Measurements from ENCODE around the gene TAPBPL.
"Not testable (repeated sequence)": the region's sequence is repeated elsewhere in the genome, so short reads cannot be mapped to it uniquely, and the experiment has no call there.

The TAPBPL gene

GRCh38 chr12:6465467-6466183, 13.8 kb downstream of the TAPBPL start:
- no peak overlapping the region for H3K9ac ChIP-seq (ENCODE audit: low read depth, low read length)
- no peak overlapping the region for H3K27ac ChIP-seq (ENCODE audit: low read length)
- no peaks in the 10 kb centered on the region; the same call in 1 of the 2 replicates for H4K20me1 ChIP-seq (ENCODE audit: insufficient read depth, low read length)
- no peak overlapping the region for H2AFZ ChIP-seq (ENCODE audit: low read depth, low read length)
- ATAC-seq (ENCODE audit: insufficient read depth, low read depth) (no peak), DNase-seq (peak; percentile 59)
- no peak for TF ChIP-seq EZH2 (IDR thresholded peaks at IDR 0.05; ENCODE audit: borderline replicate concordance, low read depth, low read length, severe bottlenecking)
- TF ChIP-seq CTCF (IDR thresholded peaks at IDR 0.05; ENCODE audit: borderline replicate concordance, extremely low read depth, low read length, poor library complexity, severe bottlenecking): peak; percentile 89
- no peaks in the 10 kb centered on the region for H3K27me3 ChIP-seq (ENCODE audit: insufficient read depth, low read length, poor library complexity)
- peaks cover 70% of the 10 kb centered on the region for H3K4me1 ChIP-seq (ENCODE audit: insufficient read depth, low read length)
- H3K9me3 ChIP-seq (ENCODE audit: insufficient read depth, low read length, severe bottlenecking): no peaks in the 10 kb centered on the region
- peaks cover 55% of the 10 kb centered on the region for H3K79me2 ChIP-seq (ENCODE audit: insufficient read depth, low read length)
- H3K4me3 ChIP-seq (ENCODE audit: low read depth in 1 of 2, low read length in 2 of 2): no peak overlapping the region
- H3K4me2 ChIP-seq (ENCODE audit: insufficient read depth, low read length): no peak overlapping the region
- H3K36me3 ChIP-seq (ENCODE audit: insufficient read depth, low read length): peaks cover 56% of the 10 kb centered on the region

GRCh38 chr12:6466184-6466573, 14.3 kb downstream of the TAPBPL start:
- Histone ChIP-seq H3K9ac (ENCODE audit: low read depth, low read length) (no peak overlapping the region), H3K36me3 (ENCODE audit: insufficient read depth, low read length) (peaks cover 51% of the 10 kb centered on the region), H3K27me3 (ENCODE audit: insufficient read depth, low read length, poor library complexity) (no peaks in the 10 kb centered on the region), H4K20me1 (ENCODE audit: insufficient read depth, low read length) (no peaks in the 10 kb centered on the region; the same call in 1 of the 2 replicates), H2AFZ (ENCODE audit: low read depth, low read length) (no peak overlapping the region), H3K27ac (ENCODE audit: low read length) (no peak overlapping the region), H3K4me3 (ENCODE audit: low read depth in 1 of 2, low read length in 2 of 2) (no peak overlapping the region), H3K79me2 (ENCODE audit: insufficient read depth, low read length) (peaks cover 55% of the 10 kb centered on the region), H3K4me2 (ENCODE audit: insufficient read depth, low read length) (no peak overlapping the region), H3K9me3 (ENCODE audit: insufficient read depth, low read length, severe bottlenecking) (no peaks in the 10 kb centered on the region), H3K4me1 (ENCODE audit: insufficient read depth, low read length) (peaks cover 67% of the 10 kb centered on the region)
- ATAC-seq (ENCODE audit: insufficient read depth, low read depth): no peak
- DNase-seq: no peak
- TF ChIP-seq CTCF (IDR thresholded peaks at IDR 0.05; ENCODE audit: borderline replicate concordance, extremely low read depth, low read length, poor library complexity, severe bottlenecking) (no peak), EZH2 (IDR thresholded peaks at IDR 0.05; ENCODE audit: borderline replicate concordance, low read depth, low read length, severe bottlenecking) (no peak)

GRCh38 chr12:6466751-6467150, 14.9 kb downstream of the TAPBPL start:
- H4K20me1 ChIP-seq (ENCODE audit: insufficient read depth, low read length); H2AFZ ChIP-seq (ENCODE audit: low read depth, low read length); H3K4me2 ChIP-seq (ENCODE audit: insufficient read depth, low read length); H3K27ac ChIP-seq (ENCODE audit: low read length); H3K27me3 ChIP-seq (ENCODE audit: insufficient read depth, low read length, poor library complexity); H3K9ac ChIP-seq (ENCODE audit: low read depth, low read length); DNase-seq; H3K4me3 ChIP-seq (ENCODE audit: low read depth in 1 of 2, low read length in 2 of 2); H3K9me3 ChIP-seq (ENCODE audit: insufficient read depth, low read length, severe bottlenecking); ATAC-seq (ENCODE audit: insufficient read depth, low read depth): not testable (repeated sequence)
- H3K4me1 ChIP-seq (ENCODE audit: insufficient read depth, low read length): peaks cover 67% of the 10 kb centered on the region
- peaks cover 55% of the 10 kb centered on the region for H3K79me2 ChIP-seq (ENCODE audit: insufficient read depth, low read length)
- H3K36me3 ChIP-seq (ENCODE audit: insufficient read depth, low read length): peaks cover 46% of the 10 kb centered on the region

- not testable (repeated sequence) for H4K20me1 ChIP-seq (ENCODE audit: insufficient read depth, low read length); H3K4me2 ChIP-seq (ENCODE audit: insufficient read depth, low read length)
Measured at GRCh38 chr12:6467571-6468282, 15.9 kb downstream of the TAPBPL start.

More at GRCh38 chr12:6467571-6468282, 15.9 kb downstream of the TAPBPL start:
- not testable (repeated sequence) for H3K9ac ChIP-seq (ENCODE audit: low read depth, low read length); ATAC-seq (ENCODE audit: insufficient read depth, low read depth); H3K9me3 ChIP-seq (ENCODE audit: insufficient read depth, low read length, severe bottlenecking); H2AFZ ChIP-seq (ENCODE audit: low read depth, low read length); DNase-seq; H3K4me3 ChIP-seq (ENCODE audit: low read depth in 1 of 2, low read length in 2 of 2); H3K27me3 ChIP-seq (ENCODE audit: insufficient read depth, low read length, poor library complexity); H3K27ac ChIP-seq (ENCODE audit: low read length)
- Histone ChIP-seq H3K79me2 (ENCODE audit: insufficient read depth, low read length) (peaks cover 55% of the 10 kb centered on the region), H3K4me1 (ENCODE audit: insufficient read depth, low read length) (peaks cover 57% of the 10 kb centered on the region), H3K36me3 (ENCODE audit: insufficient read depth, low read length) (peaks cover 42% of the 10 kb centered on the region)

Measured in DND-41 (cell line).